GM12891 (cell line): Measurements from ENCODE around the gene PEX5L.

Experiments
- POLR2A ChIP-seq: IDR thresholded peaks from 2 replicates; pipeline ENCODE4 v1.6.1; 2011; ENCODE audit warnings: low read depth, low read length, control low read depth
- POLR2AphosphoS5 ChIP-seq: IDR thresholded peaks from 2 replicates; pipeline ENCODE4 v1.6.1; 2011; ENCODE audit warnings: low read depth, low read length, control low read depth

- no peak for TF ChIP-seq POLR2A
- TF ChIP-seq POLR2AphosphoS5: no peak
Measured at GRCh38 chr3:179896507-179896906, 140.2 kb downstream of the PEX5L start.
